ENCODE results near the gene PTGER1.
A peak's percentile ranks its signal among the peaks of the same experiment; 100 is the strongest.
"Not testable (repeated sequence)": the region's sequence is repeated elsewhere in the genome, so short reads cannot be mapped to it uniquely, and the experiment has no call there.

The PTGER1 gene

DNA sequence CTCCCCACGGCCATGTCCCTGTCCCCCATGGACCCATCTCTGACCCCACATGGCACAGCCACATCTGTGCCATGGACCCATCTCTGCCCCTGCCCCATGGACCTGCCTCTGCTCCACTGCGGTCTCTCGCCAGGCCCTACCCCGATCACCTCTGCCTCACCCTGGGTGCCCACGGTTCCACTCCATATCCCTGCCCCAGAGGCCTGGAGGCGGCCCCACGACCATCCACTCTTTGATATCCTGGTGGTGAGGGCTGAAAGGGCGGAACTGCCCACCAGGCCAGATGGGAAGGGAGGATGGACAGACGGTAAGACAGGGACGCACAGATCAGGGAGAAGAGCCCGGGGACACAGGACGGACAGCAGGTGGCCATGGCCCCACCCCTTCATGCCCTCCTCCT lies 327 bp downstream of the PTGER1 start:
- DNase-seq, result no peak

DNA sequence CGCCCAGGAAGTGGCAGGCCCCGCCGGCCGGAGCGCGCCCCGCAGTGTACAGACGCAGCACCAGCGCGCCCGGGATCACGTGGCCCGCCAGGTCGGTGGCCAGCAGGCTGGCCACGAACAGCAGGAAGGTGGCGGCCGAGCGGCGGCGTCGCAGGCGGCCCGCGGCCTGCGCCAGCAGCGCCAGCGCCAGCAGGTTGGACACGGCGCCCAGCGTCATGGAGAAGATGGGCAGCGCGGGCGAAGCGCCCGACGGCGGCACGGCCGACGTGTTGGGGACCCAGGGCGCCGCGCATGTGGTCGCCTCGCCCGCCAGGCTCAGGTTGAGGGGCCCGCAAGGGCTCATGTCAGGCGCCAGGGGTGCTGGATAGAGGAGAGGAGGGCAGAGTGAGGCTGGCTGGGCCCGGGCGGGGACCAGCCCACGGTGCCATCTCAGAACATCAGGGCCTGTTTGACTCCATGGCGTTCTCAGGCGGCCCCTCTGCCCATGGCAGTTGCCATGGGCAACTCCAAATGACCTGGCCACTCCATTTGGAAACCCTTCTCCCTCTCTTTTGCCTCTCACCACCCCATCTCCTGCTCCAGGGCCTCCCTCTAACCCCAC lies 1.1 kb downstream of the PTGER1 start:
- peak; percentile 69 for DNase-seq

DNA sequence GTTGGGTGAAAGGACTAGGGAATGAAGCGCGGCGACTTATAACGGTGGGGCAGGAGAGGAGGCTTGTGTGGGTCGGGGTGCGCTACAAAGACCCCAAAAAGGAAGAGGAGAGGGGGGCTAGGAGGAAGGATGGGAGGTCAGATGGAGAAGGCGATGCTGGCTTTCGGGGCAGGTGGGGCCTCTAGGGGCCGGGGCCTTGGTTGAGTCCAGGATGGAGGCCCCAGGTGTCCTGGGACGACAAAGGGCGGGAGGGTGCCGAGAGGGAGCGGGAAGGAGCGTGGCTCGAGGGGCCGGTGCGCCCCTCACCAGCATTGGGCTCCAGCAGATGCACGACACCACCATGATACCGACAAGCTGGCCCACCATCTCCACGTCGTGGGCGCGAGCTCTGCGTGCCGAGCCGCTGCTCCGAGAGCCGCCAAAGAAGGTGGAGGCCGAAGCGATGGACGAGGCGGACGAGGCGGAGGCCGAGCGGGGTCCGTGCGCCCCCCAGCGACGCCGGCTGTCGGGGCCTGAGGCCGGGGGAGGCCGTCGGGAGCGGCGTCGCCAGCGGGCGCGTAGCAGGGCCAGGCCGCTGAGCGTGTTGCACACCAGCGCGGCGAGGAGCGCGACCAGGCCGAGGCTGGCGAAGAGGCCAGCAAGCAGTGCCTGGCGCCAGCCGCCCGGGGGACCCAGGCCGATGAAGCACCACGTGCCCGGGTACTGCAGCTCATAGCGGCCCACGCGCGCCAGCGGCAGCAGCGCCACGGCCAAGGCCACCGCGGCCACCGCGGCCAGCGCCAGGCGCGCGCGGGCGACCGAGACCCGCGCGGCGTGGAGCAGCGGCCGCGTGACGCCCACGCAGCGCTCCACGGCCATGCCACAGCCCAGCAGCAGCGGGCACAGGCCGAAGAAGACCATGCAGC lies 1.8 kb downstream of the PTGER1 start:
- DNase-seq, result peak; percentile 71

DNA sequence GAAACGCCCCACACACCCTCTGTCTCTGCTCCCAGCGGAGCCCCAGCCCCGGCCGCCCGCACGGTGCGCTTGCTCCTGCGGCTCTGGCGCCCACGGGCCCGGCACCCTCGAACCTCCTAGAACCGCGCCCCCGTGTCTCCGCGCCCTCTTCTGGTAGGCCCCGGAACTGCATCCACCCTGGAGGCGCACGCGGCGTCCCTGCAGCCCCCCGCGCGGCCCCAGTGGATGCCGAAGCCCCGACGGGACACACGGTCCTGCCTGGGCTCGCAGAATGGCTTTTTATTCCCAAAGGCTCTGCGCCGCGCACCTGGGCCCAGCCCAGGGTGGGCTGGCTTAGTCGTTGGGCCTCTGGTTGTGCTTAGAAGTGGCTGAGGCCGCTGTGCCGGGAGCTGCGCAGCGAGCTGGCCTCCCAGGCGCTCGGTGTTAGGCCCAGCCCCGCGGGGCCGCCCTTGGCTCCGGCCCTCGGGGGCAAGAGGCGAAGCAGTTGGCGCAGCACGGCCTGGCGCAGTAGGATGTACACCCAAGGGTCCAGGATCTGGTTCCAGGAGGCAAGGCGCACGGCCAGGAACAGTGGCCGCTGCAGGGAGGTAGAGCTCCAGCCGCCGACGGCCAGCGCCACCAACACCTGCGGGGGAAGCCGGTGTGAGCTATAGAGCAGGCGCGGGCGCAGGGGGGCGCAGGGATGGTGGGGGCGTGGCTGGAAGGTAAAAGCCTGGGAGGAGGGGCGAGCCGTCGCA lies 2.8 kb downstream of the PTGER1 start:
- DNase-seq, result peak; percentile 90

- DNase-seq, result no peak
Observed at GRCh38 chr19:14471436-14472187, 3.5 kb downstream of the PTGER1 start.

DNA sequence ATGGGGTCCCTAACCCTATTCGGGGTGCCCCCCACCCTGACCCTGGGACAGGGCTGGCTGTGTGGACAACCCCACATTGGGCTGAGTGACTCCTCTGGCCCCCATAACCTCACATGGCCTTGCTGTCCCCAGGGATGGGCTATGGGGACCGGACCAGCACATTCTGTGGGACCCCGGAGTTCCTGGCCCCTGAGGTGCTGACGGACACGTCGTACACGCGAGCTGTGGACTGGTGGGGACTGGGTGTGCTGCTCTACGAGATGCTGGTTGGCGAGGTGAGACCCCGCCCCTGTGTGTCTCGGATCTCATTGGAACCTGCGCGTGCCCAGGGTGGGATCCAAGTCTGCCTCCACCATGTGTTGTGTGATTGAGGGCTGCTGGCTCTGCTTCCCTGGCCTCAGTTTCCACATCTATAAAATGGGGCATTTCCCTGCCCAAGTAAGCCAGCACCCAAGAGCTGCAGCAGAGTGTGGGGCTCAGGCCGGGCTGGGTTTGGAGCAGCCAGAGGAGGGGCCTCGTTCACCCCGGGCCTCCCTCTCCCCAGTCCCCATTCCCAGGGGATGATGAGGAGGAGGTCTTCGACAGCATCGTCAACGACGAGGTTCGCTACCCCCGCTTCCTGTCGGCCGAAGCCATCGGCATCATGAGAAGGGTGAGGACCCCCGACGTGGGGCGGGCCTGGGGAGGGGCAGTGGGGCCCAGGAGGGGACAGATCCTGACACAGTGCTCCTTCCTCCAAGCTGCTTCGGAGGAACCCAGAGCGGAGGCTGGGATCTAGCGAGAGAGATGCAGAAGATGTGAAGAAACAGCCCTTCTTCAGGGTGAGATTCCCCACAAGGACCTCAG lies 4.9 kb downstream of the PTGER1 start:
- no peak for DNase-seq

DNA sequence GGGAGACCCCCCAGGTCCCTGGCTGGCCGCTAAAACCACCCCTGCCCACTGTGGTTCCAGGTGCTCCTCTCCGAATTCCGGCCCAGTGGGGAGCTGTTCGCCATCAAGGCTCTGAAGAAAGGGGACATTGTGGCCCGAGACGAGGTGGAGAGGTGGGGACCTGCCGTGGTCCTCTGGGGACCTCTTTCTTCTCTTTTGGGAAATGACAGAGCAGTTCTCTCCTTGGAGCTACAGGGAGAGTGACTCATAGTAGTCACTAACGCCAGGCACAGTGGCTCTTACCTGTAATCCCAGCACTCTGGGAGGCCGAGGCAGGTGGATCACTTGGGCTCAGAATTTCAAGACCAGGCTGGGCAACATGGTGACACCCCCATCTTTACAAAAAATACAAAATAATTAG lies 7.3 kb downstream of the PTGER1 start:
- no peak for DNase-seq

GRCh38 chr19:14467391-14467790 lies 7.8 kb downstream of the PTGER1 start:
- no peak for DNase-seq

DNA sequence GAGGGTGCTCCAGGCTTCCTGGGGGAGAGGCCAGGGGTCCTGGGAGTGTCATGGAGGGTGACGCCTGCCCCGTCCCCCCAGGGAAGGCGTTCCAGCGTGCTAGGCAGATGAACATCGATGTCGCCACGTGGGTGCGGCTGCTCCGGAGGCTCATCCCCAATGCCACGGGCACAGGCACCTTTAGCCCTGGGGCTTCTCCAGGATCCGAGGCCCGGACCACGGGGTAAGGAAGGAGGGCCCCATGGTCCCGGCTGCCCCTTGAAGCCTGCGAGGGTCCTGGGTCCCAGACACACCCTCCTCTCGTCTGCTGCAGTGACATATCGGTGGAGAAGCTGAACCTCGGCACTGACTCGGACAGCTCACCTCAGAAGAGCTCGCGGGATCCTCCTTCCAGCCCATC lies 11.4 kb downstream of the PTGER1 start:
- no peak for DNase-seq

DNA sequence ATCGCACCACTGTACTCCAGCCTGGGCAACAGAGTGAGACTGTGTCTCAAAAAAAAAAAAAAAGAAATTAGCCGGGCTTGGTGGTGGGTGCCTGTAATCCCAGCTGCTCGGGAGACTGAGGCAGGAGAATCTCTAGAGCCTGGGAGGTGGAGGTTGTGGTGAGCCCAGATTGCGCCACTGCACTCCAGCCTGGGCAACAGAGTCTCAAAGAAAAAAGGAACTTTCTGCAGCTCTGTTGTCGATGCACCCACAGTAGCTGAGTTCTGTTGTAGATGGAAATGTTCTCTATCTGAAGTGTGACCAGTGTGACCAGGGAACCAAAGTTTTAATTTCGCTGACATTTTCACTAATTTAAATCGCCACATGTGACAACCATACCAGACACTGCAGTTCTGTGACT lies 12.8 kb downstream of the PTGER1 start:
- DNase-seq, result not testable (repeated sequence)

DNA sequence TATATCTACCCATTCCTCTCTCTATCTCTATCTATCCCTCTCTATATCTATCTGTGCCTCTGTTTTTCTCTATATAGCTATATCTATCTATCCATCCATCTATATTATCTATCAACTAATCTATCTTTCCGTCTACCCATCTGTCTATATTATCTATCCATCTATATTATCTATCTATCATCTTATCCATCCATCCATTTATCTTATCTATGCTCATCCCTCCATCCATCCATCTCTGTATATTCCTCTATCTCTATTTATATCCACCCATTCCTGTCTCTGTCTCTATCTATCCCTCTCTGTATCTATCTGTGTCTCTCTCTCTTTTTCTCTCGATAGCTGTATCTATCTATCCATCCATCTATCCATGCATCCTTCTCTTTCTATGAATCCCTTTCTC lies 14.2 kb downstream of the PTGER1 start:
- DNase-seq, result no peak

GRCh38 chr19:14459703-14460102 lies 15.5 kb downstream of the PTGER1 start:
- DNase-seq, result no peak

- DNase-seq, result not testable (repeated sequence)
Observed at GRCh38 chr19:14452303-14452702, 22.9 kb downstream of the PTGER1 start.

GRCh38 chr19:14450876-14451275 lies 24.3 kb downstream of the PTGER1 start:
- no peak for DNase-seq

GRCh38 chr19:14450168-14450874 lies 24.8 kb downstream of the PTGER1 start:
- DNase-seq, result no peak

DNA sequence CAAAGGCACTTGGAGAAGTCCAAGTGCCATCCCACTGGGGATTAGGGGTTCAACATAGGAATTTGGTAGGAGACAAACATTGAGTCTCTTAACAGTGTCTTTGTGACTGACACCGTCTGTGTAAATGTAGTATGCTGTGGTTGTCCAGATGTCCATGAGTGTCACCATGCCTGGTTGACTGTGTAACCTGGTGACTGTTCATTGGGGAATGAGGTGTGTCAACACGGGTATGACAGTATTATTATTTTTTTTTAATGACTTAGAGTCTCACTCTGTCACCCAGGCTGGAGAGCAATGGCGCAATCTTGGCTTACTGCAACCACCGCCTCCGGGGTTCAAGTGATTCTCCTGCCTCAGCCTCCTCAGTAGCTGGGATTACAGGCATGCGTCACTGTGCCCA lies 25.8 kb downstream of the PTGER1 start:
- DNase-seq, result no peak

DNA sequence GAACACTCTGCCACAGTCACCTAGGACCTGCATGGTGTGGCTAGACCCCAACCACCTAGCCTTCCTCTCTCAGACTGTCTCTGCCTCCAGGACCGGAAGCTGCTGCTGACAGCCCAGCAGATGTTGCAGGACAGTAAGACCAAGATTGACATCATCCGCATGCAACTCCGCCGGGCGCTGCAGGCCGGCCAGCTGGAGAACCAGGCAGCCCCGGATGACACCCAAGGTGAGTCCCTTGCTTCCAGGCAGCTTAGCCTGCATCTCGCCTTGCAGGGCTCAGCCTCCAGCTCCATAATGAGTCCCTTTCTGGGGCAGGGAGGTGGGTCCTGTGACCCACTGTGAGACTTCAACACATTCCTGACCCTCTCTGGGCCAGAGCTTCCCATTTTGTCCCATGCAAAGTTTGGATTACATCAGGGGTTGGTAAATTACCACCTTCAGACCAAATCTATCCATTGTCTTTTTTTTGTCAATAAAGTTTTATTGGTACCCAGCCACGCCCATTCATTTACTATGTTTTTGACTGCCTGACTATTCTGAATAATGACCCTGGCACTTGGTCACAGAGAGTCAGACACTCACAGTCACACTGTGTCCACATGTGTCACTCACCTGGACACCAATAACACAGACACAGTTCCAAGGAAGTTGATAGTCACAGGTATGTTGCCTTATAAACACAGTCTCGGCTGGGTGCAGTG lies 28.7 kb downstream of the PTGER1 start:
- DNase-seq, result no peak

DNA sequence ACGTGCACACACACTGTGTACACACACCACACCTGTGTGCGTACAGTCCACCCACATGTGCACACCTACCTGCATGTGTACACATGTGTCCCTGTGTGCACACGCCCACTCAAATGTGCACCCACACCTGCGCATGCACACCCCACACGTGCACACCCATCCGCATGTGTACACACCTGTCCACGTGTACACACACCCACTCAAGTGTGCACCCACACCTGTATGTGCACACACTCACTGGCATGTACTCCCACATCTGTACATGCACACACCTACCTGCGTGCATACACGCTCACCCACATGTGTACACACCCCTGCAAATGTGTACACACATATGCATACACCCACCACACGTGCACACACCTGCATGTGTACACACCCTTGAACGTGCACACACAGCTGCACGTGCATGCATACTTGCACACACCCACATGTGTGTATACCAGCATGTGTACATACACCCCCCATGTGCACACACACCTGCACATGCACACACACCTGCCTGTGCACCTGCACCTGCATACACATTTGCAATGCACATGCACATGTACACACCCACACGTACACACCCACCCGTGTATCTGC lies 31.4 kb downstream of the PTGER1 start:
- DNase-seq, result no peak

GRCh38 chr19:14442891-14443631 lies 32.1 kb downstream of the PTGER1 start:
- DNase-seq, result no peak
